ENCODE data around the gene CSF3. TPM values are rescaled to one million over a fixed set of nuclear protein-coding genes. Genes with fewer than 3 reads are reported as not detected.
A peak's percentile ranks its signal among the peaks of the same experiment; 100 is the strongest.

The CSF3 gene
- total RNA-seq, result not detected

GRCh38 chr17:40015005-40015997, at the start of gene CSF3:
Gene CSF3, plus strand, starts transcription at chr17:40015440. Its CDS starts 35 bp downstream, at chr17:40015475.

GRCh38 chr17:39980351-39981206, 34.7 kb upstream of the CSF3 start, which contains the start of gene PSMD3:
Gene PSMD3, plus strand, starts transcription at chr17:39980807. Its CDS starts 164 bp downstream, at chr17:39980971.

GRCh38 chr17:40062329-40063186, 47.3 kb downstream of the CSF3 start, which contains the start of gene THRA:
Gene THRA, plus strand, starts transcription at chr17:40062965. Its CDS starts 11,524 bp downstream, at chr17:40074489.

Small RNA genes within 50 kb of the gene (small RNA-seq; reads per million reads assigned to genes)
- 1,178 reads per million, percentile 98 among the genes with 10 or more reads in this experiment for gene SNORD124 (ENCODE audit: low replicate concordance)

Other genes with a start within 250 kb of the CSF3 start
- under 0.01 TPM for gene IKZF3, start 151.1 kb upstream of the CSF3 start, total RNA-seq
- not detected for gene ZPBP2, start 147.2 kb upstream of the CSF3 start, total RNA-seq
- gene GSDMB, start 96.8 kb upstream of the CSF3 start, total RNA-seq, result 27.2 TPM
- gene ORMDL3, start 87.8 kb upstream of the CSF3 start, total RNA-seq, result 62.6 TPM
- not detected for gene LRRC3C, start 87.7 kb upstream of the CSF3 start, total RNA-seq
- gene GSDMA, start 52.4 kb upstream of the CSF3 start, total RNA-seq, result not detected
- gene PSMD3, start 34.6 kb upstream of the CSF3 start, total RNA-seq, result 69.5 TPM
- gene MED24, start 39.0 kb downstream of the CSF3 start, total RNA-seq, result 136 TPM
- 132 TPM for gene THRA, start 47.5 kb downstream of the CSF3 start, total RNA-seq
- 1.9 TPM for gene NR1D1, start 85.1 kb downstream of the CSF3 start, total RNA-seq
- 106 TPM for gene MSL1, start 106.5 kb downstream of the CSF3 start, total RNA-seq
- gene CASC3, start 125.1 kb downstream of the CSF3 start, total RNA-seq, result 63.9 TPM
- gene RAPGEFL1, start 162.0 kb downstream of the CSF3 start, total RNA-seq, result 29.7 TPM
- gene WIPF2, start 203.9 kb downstream of the CSF3 start, total RNA-seq, result 16.3 TPM